HG02759 (cell line): ENCODE measurements around the gene DNAH12.
"Not testable (repeated sequence)": the region's sequence is repeated elsewhere in the genome, so short reads cannot be mapped to it uniquely, and the experiment has no call there.

ENCODE experiments used
- ATAC-seq: cut with Tn5 transposase; IDR thresholded peaks from one replicate; pipeline ENCODE4 v1.9.1; 2021; ENCODE audit warnings: mild to moderate bottlenecking, moderate library complexity; ENCODE audit not compliant: unreplicated experiment

The DNAH12 gene

DNA sequence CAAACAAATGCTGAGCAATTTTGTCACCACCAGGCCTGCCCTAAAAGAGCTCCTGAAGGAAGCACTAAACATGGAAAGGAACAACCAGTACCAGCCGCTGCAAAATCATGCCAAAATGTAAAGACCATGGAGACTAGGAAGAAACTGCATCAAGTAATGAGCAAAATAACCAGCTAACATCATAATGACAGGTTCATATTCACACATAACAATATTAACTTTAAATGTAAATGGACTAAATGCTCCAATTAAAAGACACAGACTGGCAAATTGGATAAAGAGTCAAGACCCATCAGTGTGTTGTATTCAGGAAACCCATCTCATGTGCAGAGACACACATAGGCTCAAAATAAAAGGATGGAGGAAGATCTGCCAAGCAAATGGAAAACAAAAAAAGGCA lies 217.6 kb downstream of the DNAH12 start:
- not testable (repeated sequence) for ATAC-seq

DNA sequence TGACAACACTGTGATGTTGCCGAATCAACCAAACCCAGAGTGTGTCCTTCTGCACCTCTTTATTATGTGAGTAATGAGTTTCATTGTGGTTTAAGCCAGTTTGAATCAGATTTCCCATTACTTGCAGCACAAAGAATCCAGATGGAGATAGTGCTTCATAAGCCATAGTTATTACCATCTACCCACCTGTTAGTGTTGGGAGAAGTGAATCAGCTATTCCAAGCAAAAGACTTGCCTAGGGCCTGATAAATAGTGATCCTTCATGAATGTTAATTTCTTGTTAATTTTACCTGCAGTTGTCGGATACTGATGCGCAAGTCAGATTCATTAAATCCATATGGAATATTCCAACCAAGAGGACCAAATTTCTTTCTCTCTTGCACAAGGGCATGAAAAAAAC lies 229.9 kb downstream of the DNAH12 start:
- no peak for ATAC-seq

DNA sequence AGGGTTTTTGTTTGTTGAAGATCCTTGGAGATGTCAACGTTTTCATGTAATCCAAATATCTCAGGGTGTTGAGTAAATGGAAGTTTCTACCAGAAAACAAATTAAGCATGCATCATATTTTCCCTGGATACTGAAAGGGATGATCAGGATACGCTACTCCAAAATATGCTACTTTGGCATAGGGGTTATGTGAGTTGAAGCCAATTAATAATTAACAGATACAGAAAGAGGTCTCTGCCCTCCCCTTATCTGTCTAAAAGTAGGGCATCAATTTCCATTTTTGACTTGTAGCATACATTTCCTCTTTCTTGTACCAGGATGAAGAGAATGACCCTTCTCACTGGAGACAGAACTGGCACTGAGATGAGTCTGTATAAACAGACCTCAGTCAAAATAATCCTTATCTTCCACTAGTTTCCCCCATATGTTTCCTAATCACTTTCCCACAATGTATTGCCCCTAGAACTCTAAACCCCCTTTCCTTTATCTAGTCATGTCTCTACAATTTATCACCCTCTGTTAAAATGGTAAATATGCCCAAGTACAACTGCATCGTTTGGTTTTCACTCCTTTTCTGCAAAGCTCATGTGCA lies 234.3 kb downstream of the DNAH12 start:
- ATAC-seq, result no peak

GRCh38 chr3:57303520-57303919 lies 240.6 kb downstream of the DNAH12 start:
- not testable (repeated sequence) for ATAC-seq

DNA sequence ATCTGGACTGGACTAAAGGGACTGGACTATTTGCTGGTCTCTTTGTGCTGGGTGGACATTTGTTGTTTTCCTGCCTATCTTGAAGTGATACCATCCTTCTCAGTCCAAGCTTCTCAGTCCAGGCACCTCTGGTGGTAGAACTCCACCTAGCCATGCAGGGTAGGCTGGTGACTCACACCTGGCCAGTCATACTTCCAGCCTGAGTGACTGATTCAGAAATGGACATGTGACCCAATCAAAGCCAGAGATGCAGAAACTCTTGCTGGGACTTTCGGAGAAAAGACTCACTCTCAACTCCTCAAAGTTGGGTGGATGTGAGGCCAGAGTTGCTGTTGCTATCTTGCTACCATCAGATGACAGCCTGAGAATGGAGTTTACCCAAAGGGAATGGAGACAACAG lies 246.1 kb downstream of the DNAH12 start:
- no peak for ATAC-seq

- ATAC-seq, result no peak
Observed at GRCh38 chr3:57292897-57293526, 251.1 kb downstream of the DNAH12 start.

- ATAC-seq, result no peak
Observed at GRCh38 chr3:57292159-57292896, 251.8 kb downstream of the DNAH12 start, which contains the start of gene ASB14. Gene ASB14, minus strand, starts transcription at chr3:57292685. Its CDS starts 652 bp downstream, at chr3:57292033.

DNA sequence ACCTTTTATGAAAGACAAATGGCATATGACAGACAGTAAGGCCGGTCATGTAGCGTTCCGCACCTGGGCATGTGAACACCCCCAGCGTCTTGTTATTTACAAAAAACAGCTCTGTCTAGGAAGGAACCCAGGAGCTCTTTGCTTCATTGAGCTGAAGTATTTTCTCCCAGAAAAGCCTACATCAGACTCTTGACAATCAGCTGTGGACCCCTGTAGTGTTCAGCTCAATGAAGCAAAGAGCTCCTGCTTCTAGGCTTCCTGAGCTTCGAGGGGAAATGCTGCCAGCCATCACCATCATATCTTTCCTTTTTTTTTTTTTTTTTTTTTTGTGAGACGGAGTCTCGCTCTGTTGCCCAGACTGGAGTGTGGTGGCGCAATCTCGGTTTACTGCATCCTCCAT lies 255.7 kb downstream of the DNAH12 start:
- ATAC-seq, result no peak

GRCh38 chr3:57287205-57287604 lies 256.9 kb downstream of the DNAH12 start:
- no peak for ATAC-seq

GRCh38 chr3:57283334-57283733 lies 260.8 kb downstream of the DNAH12 start:
- ATAC-seq, result no peak

GRCh38 chr3:57281715-57282114 lies 262.4 kb downstream of the DNAH12 start:
- ATAC-seq, result no peak

DNA sequence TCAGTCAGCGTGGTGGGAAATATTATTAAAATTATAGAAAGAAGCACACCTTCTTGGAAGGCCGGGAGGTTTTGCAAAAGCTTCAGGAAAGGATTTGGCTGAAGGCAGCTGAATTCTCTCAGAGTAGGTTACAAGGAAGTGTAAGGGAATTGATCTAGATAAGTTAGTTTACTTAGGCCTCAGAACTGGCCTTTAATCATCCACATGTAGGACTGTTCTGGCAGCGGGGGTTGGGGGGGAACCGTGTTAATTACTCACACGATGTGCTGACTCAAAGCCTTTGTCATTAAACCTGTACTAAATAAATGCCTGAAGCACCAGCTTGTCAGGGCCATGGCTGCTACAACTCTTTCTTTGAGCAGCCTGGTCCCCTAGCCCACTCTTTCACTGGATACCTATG lies 264.5 kb downstream of the DNAH12 start:
- ATAC-seq, result no peak

GRCh38 chr3:57278237-57278636 lies 265.9 kb downstream of the DNAH12 start:
- no peak for ATAC-seq

- no peak for ATAC-seq
Observed at GRCh38 chr3:57275393-57275792, 268.8 kb downstream of the DNAH12 start.

DNA sequence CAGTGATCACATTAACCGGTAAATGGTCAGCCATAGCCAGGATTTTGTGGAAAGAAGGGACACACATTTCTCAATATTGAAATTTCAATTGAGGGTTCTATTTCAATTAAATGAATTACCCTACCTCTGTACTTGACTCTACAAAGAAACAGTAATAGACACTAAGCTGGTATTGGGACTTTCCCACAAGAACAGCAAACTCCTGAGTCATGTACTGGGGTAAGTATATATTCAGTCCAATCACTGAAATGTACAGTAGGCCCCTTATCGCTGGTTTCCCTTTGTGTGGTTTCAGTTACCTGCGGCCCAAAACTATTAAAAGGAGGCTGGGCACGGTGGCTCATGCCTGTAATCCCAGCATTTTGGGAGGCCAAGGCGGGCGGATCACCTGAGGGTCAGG lies 269.3 kb downstream of the DNAH12 start:
- no peak for ATAC-seq

- no peak for ATAC-seq
Observed at GRCh38 chr3:57268416-57268815, 275.7 kb downstream of the DNAH12 start.

GRCh38 chr3:57261929-57262328 lies 282.2 kb downstream of the DNAH12 start:
- no peak for ATAC-seq

GRCh38 chr3:57261119-57261518 lies 283.0 kb downstream of the DNAH12 start:
- ATAC-seq, result no peak

DNA sequence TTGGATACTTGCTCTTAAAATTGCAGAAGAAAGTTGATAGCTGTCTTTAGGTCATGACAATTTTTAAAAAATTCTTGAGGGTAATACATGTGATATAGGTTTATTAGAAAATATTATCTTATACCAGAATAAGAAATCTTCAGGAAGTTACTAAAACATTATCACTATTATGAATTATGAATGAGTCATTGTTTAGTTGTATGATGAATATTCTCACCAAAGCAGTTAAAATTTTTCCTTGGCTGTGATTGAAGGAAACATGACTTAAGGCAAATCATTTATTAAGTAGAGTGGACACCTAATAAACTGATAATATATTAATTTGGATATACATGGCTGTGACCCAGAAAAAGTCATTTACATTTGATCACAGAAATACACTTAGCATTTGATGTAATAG lies 286.5 kb downstream of the DNAH12 start:
- no peak for ATAC-seq

DNA sequence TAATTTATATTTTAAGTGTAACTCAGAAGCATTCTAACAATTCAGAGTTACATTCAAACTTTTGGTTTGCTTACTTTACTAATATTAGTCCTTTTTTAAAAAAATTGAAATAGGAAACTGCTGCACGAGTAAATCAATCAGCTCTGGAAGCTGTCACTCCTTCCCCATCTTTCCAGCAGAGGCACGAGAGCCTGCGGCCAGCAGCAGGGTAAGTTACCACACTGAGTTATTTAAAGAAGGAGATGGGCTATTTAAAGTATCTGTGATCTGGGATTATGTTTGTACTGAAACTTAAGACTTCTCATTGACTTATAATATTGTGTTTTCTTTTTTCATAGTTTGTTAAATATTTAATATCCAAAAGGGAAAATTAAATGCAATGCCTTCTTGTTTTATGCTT lies 287.3 kb downstream of the DNAH12 start:
- no peak for ATAC-seq

GRCh38 chr3:57252404-57252803 lies 291.7 kb downstream of the DNAH12 start:
- ATAC-seq, result no peak

DNA sequence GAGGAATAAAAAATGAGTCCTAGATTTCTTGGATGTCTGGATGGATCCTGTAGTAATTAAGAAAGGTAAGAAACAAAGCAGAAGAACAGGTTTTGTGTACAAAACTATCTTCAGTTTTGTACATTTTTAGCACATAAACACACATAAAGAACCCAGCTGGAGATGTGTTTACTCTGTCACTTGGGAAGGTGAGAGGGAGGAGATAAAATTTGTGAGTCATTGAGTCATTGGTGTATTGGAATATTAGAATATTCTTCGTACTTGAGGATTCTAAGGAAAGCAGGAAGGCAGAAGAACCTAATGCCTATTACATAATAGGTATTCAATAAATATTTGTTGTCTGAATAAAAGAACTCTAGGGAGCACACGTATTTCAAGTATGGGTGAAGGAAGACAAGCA lies 299.2 kb downstream of the DNAH12 start:
- no peak for ATAC-seq
